Renal cortical epithelial cell (primary cell): ENCODE data around the gene TSHZ2. TPM values are rescaled to one million over a fixed set of nuclear protein-coding genes. Genes with fewer than 3 reads are reported as not detected.
A peak's percentile ranks its signal among the peaks of the same experiment; 100 is the strongest.

Experiments used
- DNase-seq: peaks from one replicate; pipeline ENCODE4 v3.0.0-alpha.2; 2011; ENCODE audit warnings: low read depth
- total RNA-seq: library from RNA; depleted of rRNA; stranded (reverse); fragments of >200 nt; gene quantifications from 2 replicates; pipeline ENCODE4 v1.2.3, GENCODE V29; 2014

TSHZ2 gene
- total RNA-seq, 1 donor from 2014 or later, result 0.30 TPM

DNA sequence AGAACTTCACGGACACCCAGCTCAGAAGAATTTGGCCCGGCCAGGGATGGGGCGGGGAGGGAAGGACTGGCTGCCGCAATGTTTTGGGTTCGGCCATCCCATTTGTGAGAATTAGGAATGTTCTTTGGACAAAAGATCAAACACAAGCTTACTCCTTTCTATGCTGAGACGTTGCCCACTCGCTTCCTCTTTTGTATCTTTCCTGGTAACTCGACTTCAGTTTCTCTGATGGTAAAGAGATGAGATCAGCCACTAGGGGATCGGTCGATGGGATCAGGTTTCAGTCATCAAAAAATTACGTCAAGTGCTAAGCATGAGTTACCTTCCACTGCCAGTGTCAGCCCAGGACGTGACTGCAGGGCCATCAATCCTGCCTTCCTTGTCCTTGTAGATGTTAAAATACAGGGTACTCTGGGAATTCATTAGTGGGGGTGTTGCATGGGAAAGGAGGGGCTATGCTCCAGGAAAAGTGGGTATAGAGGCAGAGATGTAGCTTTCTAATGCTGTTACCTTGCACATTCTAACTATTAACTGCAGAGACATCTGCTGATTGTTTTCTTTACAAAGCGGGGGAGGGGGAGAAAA lies 190.2 kb downstream of the TSHZ2 start:
- DNase-seq, result peak; percentile 76

DNA sequence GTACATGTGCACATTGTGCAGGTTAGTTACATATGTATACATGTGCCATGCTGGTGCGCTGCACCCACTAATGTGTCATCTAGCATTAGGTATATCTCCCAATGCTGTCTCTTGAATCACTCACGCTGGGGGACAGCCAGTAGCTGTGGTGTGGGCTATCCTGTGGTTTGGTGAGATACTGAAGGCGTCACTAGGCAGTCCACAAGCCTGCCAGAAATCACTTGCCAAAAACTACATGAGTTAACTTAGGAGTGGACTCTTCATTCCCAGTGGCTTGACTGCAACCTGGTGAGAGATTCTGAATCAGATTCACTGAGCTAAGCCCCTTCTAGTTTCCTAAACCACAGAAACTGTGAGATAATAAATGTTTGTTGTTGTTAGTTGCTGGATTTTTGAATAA lies 191.3 kb downstream of the TSHZ2 start:
- no peak for DNase-seq

DNA sequence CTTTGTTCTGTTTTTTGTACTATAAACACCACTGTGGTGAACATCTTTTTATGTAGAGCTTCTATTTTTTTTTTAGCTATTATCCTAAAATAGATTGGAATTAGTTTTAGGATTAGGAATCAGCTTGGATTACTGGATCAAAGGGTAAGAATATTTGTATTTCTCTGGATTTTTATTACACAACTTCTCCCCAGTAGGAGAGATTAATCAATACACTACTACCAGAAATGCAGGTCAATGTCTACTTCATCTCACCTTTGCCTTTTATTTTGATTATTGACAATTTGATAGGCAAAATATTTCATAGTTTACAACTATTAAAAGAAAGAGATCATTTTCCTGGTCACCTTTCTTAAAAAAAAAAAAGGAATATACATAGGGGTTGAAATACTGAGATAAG lies 191.9 kb downstream of the TSHZ2 start:
- no peak for DNase-seq

DNA sequence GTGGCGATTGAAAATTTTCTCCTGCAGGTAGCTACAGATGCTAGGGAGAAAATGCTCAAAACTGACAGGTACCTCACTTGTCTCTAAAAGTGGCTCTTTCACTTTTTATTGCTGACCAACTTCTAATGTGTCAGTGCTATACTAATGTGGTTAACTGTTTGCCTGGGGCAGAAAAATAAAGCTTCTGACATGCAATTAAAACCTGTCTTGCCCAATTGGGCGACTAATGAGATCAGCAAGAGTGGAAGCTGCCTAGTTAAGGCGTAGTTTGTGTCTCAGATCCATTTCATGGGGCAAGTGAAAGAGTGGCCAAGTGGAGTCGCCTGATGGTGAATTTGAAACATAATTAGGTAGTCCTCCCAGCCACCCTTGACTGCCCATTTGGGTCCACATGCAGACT lies 193.3 kb downstream of the TSHZ2 start:
- peak; percentile 39 for DNase-seq

DNA sequence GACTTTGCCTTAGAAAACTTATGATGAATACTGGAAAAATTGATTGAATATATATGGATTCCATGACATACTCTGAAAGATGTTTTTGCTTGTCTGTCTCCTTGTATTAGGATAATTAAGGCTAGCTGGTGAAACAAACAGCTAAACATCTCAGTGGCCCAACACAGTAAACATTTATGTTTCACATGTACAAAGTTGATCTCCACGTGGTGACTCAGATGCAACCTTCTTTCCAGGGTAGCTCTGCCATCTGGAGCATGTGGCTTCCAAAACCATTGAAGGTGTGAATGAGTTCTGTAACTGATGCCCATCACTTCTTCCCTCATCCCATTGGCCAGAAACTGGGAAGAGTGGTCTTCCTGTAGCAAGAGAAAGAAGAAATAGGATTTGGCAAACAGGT lies 196.3 kb downstream of the TSHZ2 start:
- DNase-seq, result no peak

DNA sequence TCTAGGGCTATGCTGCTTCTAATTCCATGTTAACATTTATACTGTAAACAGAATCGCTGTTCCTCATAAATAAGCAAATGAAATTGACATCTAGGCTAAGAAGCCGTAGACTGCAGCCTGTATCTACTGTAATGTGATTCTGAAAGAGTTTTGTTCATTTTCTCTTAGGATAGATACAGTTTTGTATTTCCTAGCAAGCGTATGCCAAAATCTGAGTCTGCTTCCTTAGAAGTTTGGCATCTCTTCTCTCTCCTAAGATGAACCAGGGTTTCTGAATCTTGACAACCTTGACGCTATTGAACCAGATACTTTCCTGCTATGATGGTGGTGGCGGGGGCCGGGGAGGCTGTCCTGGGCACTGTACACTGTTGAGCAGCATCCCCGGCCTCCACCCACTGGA lies 198.0 kb downstream of the TSHZ2 start:
- no peak for DNase-seq

DNA sequence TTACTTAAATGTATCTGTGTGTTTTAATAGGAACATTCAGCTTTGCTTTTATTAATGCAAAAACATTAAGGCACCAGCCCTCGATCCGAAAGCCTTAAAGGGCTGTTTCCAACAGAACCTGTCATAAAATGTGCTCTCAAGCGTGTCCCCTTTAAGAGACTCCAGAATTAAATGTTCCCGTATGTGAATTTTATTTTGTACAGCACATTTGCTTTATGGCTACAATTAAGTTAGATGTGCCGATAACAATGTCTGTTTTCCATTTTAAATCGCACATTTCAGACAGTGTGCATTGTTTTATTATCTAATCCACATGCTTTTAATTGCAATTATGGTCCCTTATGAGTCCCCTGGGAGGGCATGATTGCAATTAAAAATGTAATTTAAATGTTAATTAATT lies 198.9 kb downstream of the TSHZ2 start:
- DNase-seq, result no peak

DNA sequence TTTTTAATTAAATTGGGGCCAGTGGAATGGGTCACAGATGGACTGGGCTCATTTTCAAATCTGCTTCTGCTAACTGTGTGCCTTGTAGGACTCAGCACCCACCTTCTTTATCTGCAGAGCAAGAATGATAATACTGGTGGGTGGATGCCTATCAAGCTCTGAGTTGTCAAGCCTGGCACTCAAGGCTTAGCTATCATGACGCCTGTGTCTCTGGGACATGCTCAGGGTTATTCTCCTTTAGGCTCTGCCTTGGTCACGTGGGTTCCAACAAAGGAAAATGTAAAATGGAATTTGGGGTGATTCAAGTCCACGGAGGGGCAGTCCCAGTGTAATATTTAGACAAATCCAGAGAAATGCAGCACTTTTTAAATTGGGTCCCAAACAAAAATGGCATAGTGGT lies 202.3 kb downstream of the TSHZ2 start:
- DNase-seq, result no peak

DNA sequence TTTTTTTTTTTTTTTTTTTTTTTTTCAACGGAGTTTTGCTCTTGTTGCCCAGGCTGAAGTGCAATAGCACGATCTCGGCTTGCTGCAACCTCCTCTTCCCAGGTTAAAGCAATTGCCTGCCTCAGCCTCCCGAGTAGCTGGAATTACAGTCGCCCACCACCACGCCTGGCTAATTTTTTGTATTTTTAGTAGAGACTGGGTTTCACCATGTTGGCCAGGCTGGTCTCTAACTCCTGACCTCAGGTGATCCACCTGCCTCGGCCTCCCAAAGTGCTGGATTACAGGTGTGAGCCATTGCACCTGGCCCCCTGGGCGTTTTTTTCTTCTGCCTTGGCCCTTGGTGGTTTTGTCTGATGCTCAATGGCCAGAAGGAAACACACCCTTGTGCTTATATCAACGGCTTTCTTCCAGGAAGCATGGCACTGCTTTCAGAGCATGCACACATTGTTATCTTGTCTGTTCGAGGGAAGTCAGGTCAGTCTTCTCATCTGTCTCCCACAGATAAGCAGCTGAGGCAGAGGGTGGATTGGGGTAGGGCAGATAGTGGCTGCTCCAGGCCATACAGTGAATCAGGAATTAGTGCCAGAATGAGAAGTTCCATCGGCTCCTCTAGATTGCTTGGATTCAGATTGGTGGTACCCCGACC lies 203.1 kb downstream of the TSHZ2 start:
- no peak for DNase-seq

DNA sequence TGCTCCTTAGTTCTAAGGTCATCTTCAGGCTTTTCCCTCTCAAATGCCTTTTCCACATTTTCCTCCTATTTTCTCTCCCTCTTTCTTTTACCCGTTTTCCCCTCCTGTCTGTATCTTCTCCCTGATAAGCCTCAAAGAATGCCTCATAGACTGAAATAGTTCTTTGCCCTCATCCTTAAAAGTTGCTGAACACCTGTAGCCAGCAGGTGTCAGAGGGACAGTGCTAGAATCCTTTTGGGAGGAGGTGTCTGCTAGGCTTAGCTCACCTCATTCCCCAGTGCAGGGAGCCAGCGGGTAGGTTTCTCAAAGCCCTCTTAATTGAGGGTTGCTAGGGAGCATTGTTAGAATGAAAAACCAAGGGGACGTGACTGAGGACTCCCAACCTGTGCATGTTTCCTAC lies 204.0 kb downstream of the TSHZ2 start:
- DNase-seq, result no peak

DNA sequence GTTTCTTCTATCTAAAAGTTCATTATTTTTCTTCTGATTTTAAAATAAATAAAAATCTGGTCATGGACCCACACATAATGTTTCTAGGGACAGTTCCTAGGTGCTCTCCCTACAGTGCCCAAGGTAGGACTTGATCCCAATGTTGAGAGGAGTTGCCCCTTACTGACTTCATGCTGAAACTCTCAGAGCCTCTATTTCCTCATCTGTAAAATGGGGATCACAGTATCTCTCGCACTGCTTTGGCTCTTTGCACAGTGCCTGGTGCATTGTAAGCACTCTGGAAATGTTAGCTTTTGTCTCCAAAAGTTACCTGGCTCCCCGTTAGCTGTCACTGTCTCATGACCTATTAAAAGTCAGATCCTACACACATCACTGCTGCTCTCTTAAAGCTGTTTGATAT lies 205.5 kb downstream of the TSHZ2 start:
- no peak for DNase-seq

DNA sequence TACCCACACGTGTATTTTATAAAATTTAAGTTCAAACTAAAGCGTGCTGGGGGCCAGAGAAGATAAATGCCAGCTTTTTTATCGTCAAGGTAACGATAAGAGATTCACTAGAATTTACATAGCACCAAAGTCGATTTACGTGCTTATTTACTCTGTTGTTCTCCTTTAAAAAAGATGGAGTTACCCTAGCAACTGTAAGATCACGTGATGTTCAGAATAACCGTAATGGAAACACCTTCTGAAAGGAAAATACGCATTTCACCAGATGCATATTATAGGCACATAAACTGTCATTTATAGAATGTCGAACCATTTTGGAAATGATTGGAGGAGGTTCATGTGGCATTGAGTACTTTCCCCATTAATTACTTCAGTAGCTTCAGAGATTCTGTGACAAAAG lies 207.6 kb downstream of the TSHZ2 start:
- DNase-seq, result no peak

DNA sequence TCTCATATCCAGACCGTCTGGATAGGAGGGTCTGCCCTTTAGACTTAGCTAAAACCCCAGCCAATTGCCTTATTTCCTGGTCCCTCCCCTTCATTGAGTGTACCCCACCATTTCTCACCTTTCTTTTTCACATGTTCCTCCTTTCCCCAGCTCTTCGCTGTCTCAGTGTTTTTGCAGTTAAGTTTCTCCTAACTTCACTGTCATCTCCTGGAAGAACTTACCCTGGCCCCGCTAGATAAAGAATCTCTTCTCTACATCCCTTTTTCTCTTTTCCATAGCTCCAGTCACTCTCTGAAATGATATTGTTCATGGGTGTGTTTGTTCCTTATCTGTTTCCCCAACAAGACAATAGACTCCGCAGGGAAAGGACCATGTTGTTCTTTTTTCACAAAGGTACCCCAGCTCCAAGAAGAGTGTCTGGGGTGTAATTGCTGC lies 208.8 kb downstream of the TSHZ2 start:
- DNase-seq, result no peak

DNA sequence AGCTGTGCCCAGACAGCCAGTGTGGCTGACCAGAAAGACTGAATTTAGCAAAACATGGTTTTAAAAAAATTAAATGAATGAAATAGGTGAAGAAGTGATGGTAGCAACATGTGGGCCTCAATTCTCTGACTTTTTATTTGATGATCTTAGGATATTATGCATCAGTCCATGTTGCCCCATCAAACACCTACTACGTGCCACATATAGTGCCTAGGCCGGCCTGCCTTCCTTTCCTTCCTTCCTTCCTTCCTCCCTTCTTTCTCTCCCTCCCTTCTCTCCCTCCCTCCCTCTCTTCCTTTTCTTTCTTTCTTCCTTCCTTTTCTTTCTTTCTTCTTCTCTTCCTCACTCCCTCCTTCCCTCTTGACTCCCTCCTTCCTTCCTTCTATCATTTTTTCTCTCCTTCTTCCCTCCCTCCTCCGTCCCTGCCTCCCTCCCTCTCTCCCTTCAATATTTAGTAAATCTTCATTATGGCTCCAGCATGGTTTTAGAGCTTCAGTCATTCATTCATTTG lies 209.8 kb downstream of the TSHZ2 start:
- DNase-seq, result no peak

DNA sequence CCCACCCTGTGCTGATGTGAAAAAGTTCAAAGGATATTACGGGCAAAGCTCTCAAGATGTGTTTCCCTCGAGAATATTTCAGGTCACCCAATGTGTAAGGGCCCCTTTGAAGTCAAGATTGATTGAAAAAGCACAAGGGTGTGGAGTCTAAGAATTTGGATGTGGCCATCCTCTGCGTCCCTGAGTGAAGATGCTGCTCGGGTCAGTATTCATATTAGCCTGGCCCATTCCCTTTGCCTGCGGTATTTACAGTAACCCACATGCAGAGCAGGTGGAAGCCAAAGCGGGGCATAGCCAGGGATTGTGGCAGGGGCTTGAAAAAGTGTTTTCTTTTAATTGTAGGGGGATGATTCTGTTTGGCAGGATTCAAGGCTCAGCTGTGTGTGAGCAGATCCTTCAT lies 211.0 kb downstream of the TSHZ2 start:
- no peak for DNase-seq

DNA sequence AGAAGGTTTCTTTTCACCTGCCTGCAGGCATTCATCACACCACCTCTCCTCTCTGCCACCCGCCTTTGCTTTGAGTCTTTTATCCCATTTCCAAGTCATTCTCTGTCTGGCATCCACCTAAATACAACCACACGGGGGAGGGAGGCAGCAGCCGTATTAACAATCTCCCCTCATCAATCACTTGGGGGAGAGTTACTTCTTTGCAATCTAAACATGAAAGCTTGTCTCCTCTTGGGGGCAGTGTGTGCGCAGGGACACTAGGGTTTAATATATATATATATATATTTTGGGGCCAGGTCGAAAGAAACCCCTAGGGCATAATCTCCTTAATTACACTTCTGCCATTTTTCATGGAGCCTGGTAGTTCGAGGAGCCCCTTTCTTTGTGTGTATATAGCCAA lies 214.5 kb downstream of the TSHZ2 start:
- no peak for DNase-seq

DNA sequence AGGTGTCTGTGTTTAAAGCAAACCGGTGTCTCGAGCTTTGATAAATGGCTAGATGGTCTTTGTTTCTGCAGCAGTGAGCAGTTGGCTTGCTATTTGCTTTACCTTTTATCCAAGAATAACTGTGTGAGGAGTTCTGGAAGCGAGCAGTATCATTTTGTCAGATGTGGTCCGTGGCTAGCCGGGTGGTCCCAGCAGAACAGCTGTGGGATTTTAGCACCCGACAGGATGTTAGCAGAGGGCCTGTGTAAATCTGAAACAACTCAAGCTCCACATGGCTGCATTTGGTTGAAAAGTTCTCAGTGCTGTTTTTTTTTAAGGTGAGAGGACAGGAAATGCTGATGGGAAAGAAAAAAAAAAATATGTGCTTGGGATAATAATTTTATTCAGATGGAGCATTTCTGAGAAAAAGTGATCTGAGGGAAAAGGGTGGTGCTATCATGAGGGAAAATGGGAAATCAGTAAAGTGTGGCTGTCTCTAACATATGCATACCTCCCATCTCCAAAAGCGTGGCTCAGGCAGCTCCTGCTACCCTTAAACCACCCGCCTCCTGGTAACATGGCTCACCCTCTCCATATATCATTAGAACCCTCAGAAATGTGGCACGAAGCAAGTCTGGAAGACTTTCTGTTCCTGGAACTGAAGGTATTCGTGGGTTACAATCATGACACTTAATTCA lies 215.4 kb downstream of the TSHZ2 start:
- DNase-seq, result no peak

DNA sequence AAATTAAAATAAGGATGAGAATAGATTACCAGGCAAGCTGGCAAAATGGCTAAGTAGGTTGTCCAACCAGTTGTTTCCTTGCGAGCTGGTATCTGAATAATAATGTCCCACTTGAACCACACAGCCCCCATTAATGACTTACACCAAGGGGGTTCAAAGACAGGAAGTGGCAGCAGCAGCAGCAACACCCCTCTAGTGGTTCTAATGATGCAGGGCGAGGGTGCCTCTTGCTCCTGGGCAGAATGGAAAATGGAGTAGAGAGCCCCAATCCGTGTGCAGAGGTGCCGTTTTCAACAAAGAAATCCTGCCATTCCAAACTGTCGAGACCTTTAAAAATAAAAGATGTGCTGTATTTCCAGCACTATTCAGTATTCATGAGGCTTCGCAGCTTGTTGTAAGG lies 218.1 kb downstream of the TSHZ2 start:
- DNase-seq, result no peak

DNA sequence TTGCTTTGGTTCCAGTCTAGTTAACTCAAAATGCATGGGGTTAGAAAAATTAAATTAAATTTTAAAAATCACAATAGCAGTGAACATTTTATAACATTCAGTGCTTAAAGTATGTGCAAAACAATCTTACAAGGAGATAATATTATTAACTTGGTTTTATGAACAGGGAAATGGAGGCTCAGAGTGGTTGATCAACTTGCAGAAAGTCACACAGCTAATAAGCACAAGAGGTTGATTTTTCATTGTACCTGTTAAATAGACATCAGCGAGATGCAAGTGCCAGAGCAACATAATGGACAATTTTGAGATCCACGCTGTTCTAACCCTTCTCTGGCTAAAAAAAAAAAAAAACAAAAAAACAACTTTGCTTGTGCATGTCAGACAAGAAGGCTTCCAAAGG lies 219.8 kb downstream of the TSHZ2 start:
- no peak for DNase-seq

DNA sequence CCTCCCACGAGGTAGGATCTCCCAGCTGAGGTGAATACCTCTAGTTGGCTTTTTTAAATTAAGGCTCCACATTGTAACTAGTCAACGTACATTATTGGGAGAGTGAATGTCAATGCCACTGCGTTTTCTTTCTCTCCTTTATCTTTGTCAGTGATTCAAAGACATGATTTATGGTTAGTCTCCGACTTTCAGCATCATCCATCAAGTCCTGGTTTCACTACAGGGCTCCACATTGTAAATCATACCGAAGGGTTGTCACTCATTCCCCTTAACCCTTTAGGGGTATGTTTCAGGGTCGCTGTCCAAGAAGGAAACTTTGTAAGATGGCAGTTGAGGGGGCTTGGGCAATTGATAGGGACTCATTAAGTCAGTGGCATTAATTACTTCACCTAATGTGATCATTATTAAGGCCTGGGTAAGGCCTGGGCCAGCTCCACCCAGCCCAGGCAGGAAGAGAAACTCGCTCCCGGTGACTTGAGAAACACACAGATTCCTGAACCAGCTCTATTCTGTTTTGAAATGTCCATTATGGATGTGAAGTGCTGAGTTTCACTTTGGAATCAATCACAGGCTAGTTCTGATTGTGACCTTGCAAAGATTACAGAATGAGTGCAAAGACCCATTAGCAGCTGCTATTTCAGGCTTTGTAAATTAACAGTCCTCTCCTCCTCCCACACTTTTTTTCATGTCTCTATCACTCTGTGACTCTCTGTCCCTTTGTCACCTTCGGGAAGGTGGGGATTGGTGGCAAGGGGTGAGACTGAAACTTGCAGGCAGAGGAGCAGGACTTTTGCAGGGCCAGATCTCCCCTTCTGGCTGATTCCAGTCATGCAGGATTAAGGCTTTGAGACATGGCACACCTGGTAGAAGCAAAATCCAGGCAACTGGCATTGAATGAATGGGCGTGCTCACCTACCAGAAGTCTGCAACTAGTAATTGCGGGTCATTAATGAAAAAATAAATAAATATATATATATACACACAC lies 222.4 kb downstream of the TSHZ2 start:
- DNase-seq, result no peak

DNA sequence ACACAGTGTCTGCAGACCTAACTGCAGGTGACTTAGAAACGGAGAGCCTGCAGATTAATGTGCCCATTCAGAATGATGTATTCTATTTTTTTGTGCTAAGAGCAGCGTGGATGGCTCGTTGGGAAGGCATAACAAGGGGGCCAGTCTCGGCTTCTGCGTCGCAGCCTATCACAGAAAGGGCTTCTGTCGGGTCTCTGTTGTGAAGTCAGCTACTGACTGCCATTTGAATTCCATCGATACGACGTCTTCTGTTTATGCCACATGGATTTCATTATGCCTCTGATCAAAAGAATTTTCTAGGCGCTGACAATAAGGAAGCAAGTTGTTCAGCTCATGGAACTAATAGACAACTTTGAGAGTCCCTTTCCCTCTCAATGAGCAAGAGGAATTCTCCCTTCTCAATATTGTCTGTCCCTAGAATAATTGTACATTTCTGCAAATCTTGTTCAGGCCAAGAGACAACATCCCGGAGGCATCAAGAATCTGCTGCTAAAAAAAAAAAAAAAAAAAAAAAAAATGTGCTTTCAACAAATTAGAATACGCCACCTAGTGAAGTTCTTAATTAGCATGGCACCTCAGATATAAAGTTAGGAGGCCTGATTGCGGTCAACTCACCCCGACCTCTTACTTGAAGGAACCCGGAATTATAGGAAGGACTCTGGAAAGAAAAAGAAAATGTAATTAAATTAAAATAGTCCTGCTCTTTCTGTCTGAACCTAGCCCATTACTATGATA lies 223.9 kb downstream of the TSHZ2 start:
- no peak for DNase-seq
